K562 (cell line): ENCODE measurements around the gene COL15A1. TPM values are rescaled to one million over a fixed set of nuclear protein-coding genes. Genes with fewer than 3 reads are reported as not detected.

Experiments
- CHD7 ChIP-seq: fragments of 200-600 bp; sonication (generic); IDR thresholded peaks from one replicate; pipeline ENCODE4 v1.6.1; 2012; ENCODE audit warnings: mild to moderate bottlenecking, low read depth, low read length, inconsistent platforms
- DIDO1 ChIP-seq: fragments of 450-650 bp; IDR thresholded peaks from 2 replicates; pipeline ENCODE4 v1.6.1; 2016; ENCODE audit warnings: low read depth, missing biosample characterization, missing genetic modification characterization
- DMBX1 ChIP-seq: fragments of 250-450 bp; sonication (Bioruptor Pico); IDR thresholded peaks from 2 replicates; pipeline ENCODE4 v1.8.0; 2022; ENCODE audit warnings: inconsistent platforms, mild to moderate bottlenecking, moderate library complexity, borderline replicate concordance
- HMGN3 ChIP-seq: IDR thresholded peaks from 2 replicates; pipeline ENCODE4 v1.6.1; 2011; ENCODE audit warnings: borderline replicate concordance, low read depth, mild to moderate bottlenecking, mixed read lengths, low read length; ENCODE audit not compliant: insufficient read length; ENCODE audit errors: extremely low read depth
- KLF10 ChIP-seq: fragments of 250-450 bp; sonication (Bioruptor Pico); IDR thresholded peaks from 2 replicates; pipeline ENCODE4 v1.6.1; 2021; ENCODE audit warnings: matching md5 sums
- MTA3 ChIP-seq: fragments of 450-650 bp; formaldehyde crosslinking; IDR thresholded peaks from 2 replicates; pipeline ENCODE4 v1.6.1; 2017; ENCODE audit warnings: mild to moderate bottlenecking, borderline replicate concordance
- NR4A1 ChIP-seq, 2 experiments: fragments of 250-450 bp in 1 of 2; fragments of 450-650 bp in 1 of 2; sonication (Bioruptor Pico) in 1 of 2; IDR thresholded peaks; 2 replicates each; pipeline versions ENCODE4 v1.4.0 to v1.6.1; 2016 to 2020; ENCODE audit warnings: mild to moderate bottlenecking in 2 of 2, missing compliant biosample characterization in 1 of 2, missing genetic modification characterization in 1 of 2, moderate library complexity in 1 of 2
- PRMT5 ChIP-seq: sonication (generic); formaldehyde crosslinking; IDR thresholded peaks from 2 replicates; pipeline ENCODE4 v1.5.0; 2020; ENCODE audit warnings: missing genetic modification reagents
- RB1 ChIP-seq: fragments of 450-650 bp; IDR thresholded peaks from 2 replicates; pipeline ENCODE4 v1.6.1; 2017; ENCODE audit warnings: low read depth, mild to moderate bottlenecking
- SRSF7 ChIP-seq: fragments of 200-400 bp; formaldehyde crosslinking; optimal IDR thresholded peaks from 2 replicates; pipeline ENCODE3; 2017; ENCODE audit warnings: mild to moderate bottlenecking, low read depth, low read length
- THAP7 ChIP-seq: fragments of 250-450 bp; sonication (Bioruptor Pico); IDR thresholded peaks from 2 replicates; pipeline ENCODE4 v1.5.0; 2021
- ZNF184 ChIP-seq: sonication (generic); formaldehyde crosslinking; IDR thresholded peaks from 2 replicates; pipeline ENCODE4 v1.5.0; 2020; ENCODE audit warnings: missing genetic modification reagents
- ZNF586 ChIP-seq: fragments of 450-650 bp; formaldehyde crosslinking; conservative IDR thresholded peaks from 2 replicates; pipeline ENCODE4 v1.4.0; 2020; ENCODE audit warnings: mild to moderate bottlenecking, moderate library complexity
- polyA plus RNA-seq, 8 experiments: library from polyadenylated mRNA; depleted of rRNA in 4 of 8; stranded (reverse) in 5 of 8; unstranded in 3 of 8; fragments of >200 nt; fragmentation: Nextera tagmentation in 2 of 8; fragmentation: Illumina TruSeq in 1 of 8; extraction: Ambion mirVana in 2 of 8; extraction: Trizol in 1 of 8; gene quantifications; 2 replicates each; pipeline versions ENCODE4 v1.2.1 to v1.2.3, GENCODE V29; 2011 to 2014; ENCODE audit warnings: inconsistent platforms in 1 of 8, missing spikeins in 1 of 8
- total RNA-seq, 7 experiments: library from RNA; depleted of rRNA in 6 of 7; stranded (reverse); fragments of >200 nt in 6 of 7; fragmentation: Illumina TruSeq in 2 of 7; extraction: Trizol in 2 of 7; gene quantifications; 2 replicates each; pipeline versions ENCODE4 v1.2.1 to v1.2.3, GENCODE V29; 2011 to 2021; ENCODE audit warnings: low replicate concordance in 1 of 7

Gene COL15A1
- total and polyA plus RNA-seq, 9 of the 15 experiments (the other 6 are each of a cell fraction or from before 2014, with no cell fraction given) = 0.46 to 5.1 (median 2.6) TPM

- TF ChIP-seq RB1 (no peak), ZNF184 (CRISPR knock-in tag) (no peak), SRSF7 (no peak), MTA3 (no peak), KLF10 (CRISPR knock-in tag) (no peak), DIDO1 (tag) (no peak), DMBX1 (CRISPR knock-in tag) (peak; percentile 70; the same call in 1 of the 2 replicates), HMGN3 (no peak), PRMT5 (no peak), THAP7 (CRISPR knock-in tag) (no peak), CHD7 (no peak), NR4A1 (CRISPR knock-in tag; IDR thresholded peaks at IDR 0.05) (no peak), NR4A1 (tag; IDR thresholded peaks at IDR 0.05) (0 out of 2 replicates have a peak, but pooled peaks have one; percentile 38), ZNF586 (CRISPR knock-in tag) (no peak)
Observed at GRCh38 chr9:98931600-98932389, 11.9 kb upstream of the COL15A1 start (continued).
